K562 (cell line): Measurements from ENCODE around the gene TUBB4B. TPM values are rescaled to one million over a fixed set of nuclear protein-coding genes. Genes with fewer than 3 reads are reported as not detected.

Experiments used
- CSDE1 ChIP-seq, 2 experiments: fragments of 450-650 bp; IDR thresholded peaks; 2 replicates each; pipeline ENCODE4 v1.6.1; 2016; ENCODE audit warnings: mild to moderate bottlenecking in 1 of 2
- ELF1 ChIP-seq: fragments of 200-800 bp; sonication (Bioruptor generic); IDR thresholded peaks from 2 replicates; pipeline ENCODE4 v1.6.1; 2016; ENCODE audit warnings: missing genetic modification characterization, missing compliant biosample characterization
- ETV1 ChIP-seq: fragments of 450-650 bp; conservative IDR thresholded peaks from 2 replicates; pipeline ENCODE4 v1.6.1; 2016; ENCODE audit warnings: missing genetic modification characterization, control low read depth, low read depth, missing compliant biosample characterization
- HLTF ChIP-seq: fragments of 450-650 bp; IDR thresholded peaks from 2 replicates; pipeline ENCODE4 v1.6.1; 2016
- HMG20A ChIP-seq: fragments of 450-650 bp; formaldehyde crosslinking; conservative IDR thresholded peaks from 2 replicates; pipeline ENCODE4 v1.4.0; 2020; ENCODE audit warnings: mild to moderate bottlenecking, mixed read lengths
- KAT7 ChIP-seq: sonication (generic); formaldehyde crosslinking; IDR thresholded peaks from 2 replicates; pipeline ENCODE4 v1.8.0; 2022; ENCODE audit warnings: missing genetic modification reagents, mild to moderate bottlenecking, borderline replicate concordance
- NFXL1 ChIP-seq: fragments of 450-650 bp; formaldehyde crosslinking; IDR thresholded peaks from 2 replicates; pipeline ENCODE4 v1.4.0; 2021; ENCODE audit warnings: mild to moderate bottlenecking
- NKRF ChIP-seq: fragments of 450-650 bp; IDR thresholded peaks from 2 replicates; pipeline ENCODE4 v1.6.1; 2016; ENCODE audit warnings: borderline replicate concordance
- PHF20 ChIP-seq: fragments of 450-650 bp; IDR thresholded peaks from 2 replicates; pipeline ENCODE4 v1.6.1; 2018; ENCODE audit not compliant: partially characterized antibody
- PRDM10 ChIP-seq: fragments of 450-650 bp; IDR thresholded peaks from 2 replicates; pipeline ENCODE4 v1.6.1; 2018; ENCODE audit not compliant: partially characterized antibody
- PTBP1 ChIP-seq: fragments of 200-400 bp; formaldehyde crosslinking; IDR thresholded peaks from 2 replicates; pipeline ENCODE4 v1.6.1; 2017; ENCODE audit warnings: low read depth, low read length
- RFX5 ChIP-seq: IDR thresholded peaks from 2 replicates; pipeline ENCODE4 v1.6.1; 2011; ENCODE audit warnings: low read depth, mild to moderate bottlenecking, improper control_type of control experiment, low read length
- SREBF2 ChIP-seq: sonication (generic); formaldehyde crosslinking; IDR thresholded peaks from 2 replicates; pipeline ENCODE4 v1.4.0; 2020; ENCODE audit warnings: mild to moderate bottlenecking, missing genetic modification reagents
- TCF3 ChIP-seq: sonication (generic); formaldehyde crosslinking; IDR thresholded peaks from 2 replicates; pipeline ENCODE4 v1.4.0; 2020; ENCODE audit warnings: mild to moderate bottlenecking, missing genetic modification reagents
- THAP12 ChIP-seq: fragments of 250-450 bp; sonication (Bioruptor Pico); IDR thresholded peaks from 2 replicates; pipeline ENCODE4 v1.9.0; 2021; ENCODE audit warnings: mild to moderate bottlenecking, inconsistent platforms
- XRCC3 ChIP-seq: fragments of 450-650 bp; IDR thresholded peaks from 2 replicates; pipeline ENCODE4 v1.6.1; 2017; ENCODE audit warnings: mild to moderate bottlenecking, moderate library complexity
- ZKSCAN8 ChIP-seq: fragments of 200-800 bp; sonication (Bioruptor generic); IDR thresholded peaks from 2 replicates; pipeline ENCODE4 v1.6.1; 2016; ENCODE audit warnings: missing genetic modification characterization, missing compliant biosample characterization
- ZNF24 ChIP-seq: fragments of 450-650 bp; IDR thresholded peaks from 2 replicates; pipeline ENCODE4 v1.6.1; 2016
- ZNF512 ChIP-seq: IDR thresholded peaks from 2 replicates; pipeline ENCODE4 v1.6.1; 2016; ENCODE audit warnings: missing genetic modification characterization, missing compliant biosample characterization
- ZNF695 ChIP-seq: fragments of 450-650 bp; formaldehyde crosslinking; IDR thresholded peaks from 2 replicates; pipeline ENCODE4 v1.4.0; 2020; ENCODE audit warnings: mild to moderate bottlenecking, moderate library complexity
- polyA plus RNA-seq, 8 experiments: library from polyadenylated mRNA; depleted of rRNA in 4 of 8; stranded (reverse) in 5 of 8; unstranded in 3 of 8; fragments of >200 nt; fragmentation: Nextera tagmentation in 2 of 8; fragmentation: Illumina TruSeq in 1 of 8; extraction: Ambion mirVana in 2 of 8; extraction: Trizol in 1 of 8; gene quantifications; 2 replicates each; pipeline versions ENCODE4 v1.2.1 to v1.2.3, GENCODE V29; 2011 to 2014; ENCODE audit warnings: inconsistent platforms in 1 of 8, missing spikeins in 1 of 8
- total RNA-seq, 7 experiments: library from RNA; depleted of rRNA in 6 of 7; stranded (reverse); fragments of >200 nt in 6 of 7; fragmentation: Illumina TruSeq in 2 of 7; extraction: Trizol in 2 of 7; gene quantifications; 2 replicates each; pipeline versions ENCODE4 v1.2.1 to v1.2.3, GENCODE V29; 2011 to 2021; ENCODE audit warnings: low replicate concordance in 1 of 7

TUBB4B gene
- total and polyA plus RNA-seq, 9 of the 15 experiments (the other 6 are each of a cell fraction or from before 2014, with no cell fraction given) = 24.1 to 443 (median 268) TPM

- TF ChIP-seq ZNF512 (tag) (no peak), PTBP1 (no peak), NFXL1 (CRISPR knock-in tag) (no peak), HLTF (no peak), KAT7 (CRISPR knock-in tag) (no peak; the same call in 1 of the 2 replicates), PRDM10 (no peak), TCF3 (CRISPR knock-in tag) (no peak), ZKSCAN8 (no peak), PHF20 (peak; percentile 17), HMG20A (no peak), THAP12 (CRISPR knock-in tag) (peak; percentile 46; the same call in 1 of the 2 replicates), ZNF695 (no peak), ELF1 (tag) (peak; percentile 97), SREBF2 (no peak), CSDE1 (IDR thresholded peaks at IDR 0.05) (no peak), RFX5 (no peak), ZNF24 (no peak), NKRF (peak; percentile 19; the same call in 1 of the 2 replicates), ETV1 (tag) (no peak), XRCC3 (no peak)
Measured at GRCh38 chr9:137254624-137255447, 13.7 kb downstream of the TUBB4B start, which contains the start of gene NELFB (continued).
